Calu3 (cell line): ENCODE data around the gene DGCR8. TPM values are rescaled to one million over a fixed set of nuclear protein-coding genes. Genes with fewer than 3 reads are reported as not detected.

ENCODE experiments used
- BruUV-seq: library from RNA; stranded (reverse); fragments of 400-500 nt; replicated peaks from 2 replicates; lab custom pipeline; 2021; lab: Mats Ljungman, UMichigan
- CTCF ChIA-PET: fragments of 300-600 bp; sonication (Branson Sonifier 250); formaldehyde crosslinking; loops from one replicate; lab custom pipeline; 2022; ENCODE audit warnings: antibody characterized with exemption; lab: Charles Lee
- DNase-seq: peaks from one replicate; pipeline ENCODE4 v3.0.0; 2022
- H3K27ac Mint-ChIP-seq: one replicate; pipeline ENCODE4 v1.8.0; 2022; ENCODE audit warnings: mixed read lengths; ENCODE audit not compliant: unreplicated experiment
- H3K27me3 Mint-ChIP-seq: one replicate; pipeline ENCODE4 v1.8.0; 2022; ENCODE audit warnings: mixed read lengths; ENCODE audit not compliant: unreplicated experiment
- H3K36me3 Mint-ChIP-seq: one replicate; pipeline ENCODE4 v1.8.0; 2022; ENCODE audit warnings: mild to moderate bottlenecking, moderate library complexity, mixed read lengths; ENCODE audit not compliant: insufficient read depth, unreplicated experiment
- H3K4me1 Mint-ChIP-seq: one replicate; pipeline ENCODE4 v1.8.0; 2022; ENCODE audit warnings: mild to moderate bottlenecking, low read depth, mixed read lengths; ENCODE audit not compliant: unreplicated experiment
- H3K4me3 Mint-ChIP-seq: one replicate; pipeline ENCODE4 v1.8.0; 2022; ENCODE audit warnings: mild to moderate bottlenecking, low read depth, moderate library complexity, mixed read lengths; ENCODE audit not compliant: unreplicated experiment
- H3K9me3 Mint-ChIP-seq: one replicate; pipeline ENCODE4 v1.8.0; 2022; ENCODE audit warnings: low read depth, mixed read lengths; ENCODE audit not compliant: unreplicated experiment
- CTCF ChIP-seq: fragments of 200-600 bp; IDR thresholded peaks from one replicate; pipeline ENCODE4 v1.8.0; 2022; ENCODE audit warnings: antibody characterized with exemption; ENCODE audit not compliant: unreplicated experiment
- intact Hi-C: fragments of 100-400 bp; cut with micrococcal nuclease; formaldehyde crosslinking; loops from one replicate; pipeline ENCODE4 v1.10.0; 2022; ENCODE audit not compliant: unreplicated experiment
- total RNA-seq: library from RNA; stranded (reverse); gene quantifications from 2 replicates; pipeline ENCODE4 v1.2.3, GENCODE V29; 2022

DGCR8 gene
- total RNA-seq, 1 experiment from 2014 or later = 54.7 TPM

- Mint-ChIP-seq H3K36me3 (peaks cover 52% of the 10 kb centered on the region), H3K4me3 (peak overlapping the region; percentile 44), H3K27ac (no peak overlapping the region), H3K9me3 (no peaks in the 10 kb centered on the region), H3K27me3 (no peaks in the 10 kb centered on the region), H3K4me1 (peaks cover 7% of the 10 kb centered on the region)
- no TSS peak for BruUV-seq
- peak; percentile 44 for DNase-seq
- intact Hi-C loops = no loop called here
- CTCF ChIA-PET = no interaction called here
- TF ChIP-seq CTCF = no peak
Measured at GRCh38 chr22:20130319-20130718, 50.3 kb downstream of the DGCR8 start.

GRCh38 chr22:20130731-20131596 lies 50.9 kb downstream of the DGCR8 start:
- BruUV-seq = no TSS peak
- H3K9me3 Mint-ChIP-seq = no peaks in the 10 kb centered on the region
- H3K4me3 Mint-ChIP-seq = peak overlapping the region; percentile 44
- peak; percentile 80 for DNase-seq
- no peak overlapping the region for H3K27ac Mint-ChIP-seq
- H3K27me3 Mint-ChIP-seq = no peaks in the 10 kb centered on the region
- peaks cover 49% of the 10 kb centered on the region for H3K36me3 Mint-ChIP-seq
- CTCF ChIA-PET = no interaction called here
- intact Hi-C loops = no loop called here
- H3K4me1 Mint-ChIP-seq = peaks cover 7% of the 10 kb centered on the region
- TF ChIP-seq CTCF = no peak

GRCh38 chr22:20131597-20131858 lies 51.5 kb downstream of the DGCR8 start, which contains the start of gene ZDHHC8:
TSS of gene ZDHHC8 (plus strand) at chr22:20131804. CDS start at chr22:20131948, 144 bp downstream.
- Mint-ChIP-seq H3K36me3 (peaks cover 46% of the 10 kb centered on the region), H3K9me3 (no peaks in the 10 kb centered on the region), H3K27ac (no peak within 1 kb of the TSS), H3K4me3 (peak within 1 kb of the TSS; percentile 69), H3K4me1 (peaks cover 7% of the 10 kb centered on the region), H3K27me3 (no peaks in the 10 kb centered on the region)
- peak; percentile 24 for DNase-seq
- TF ChIP-seq CTCF = no peak
- CTCF ChIA-PET = no interaction called here
- BruUV-seq = no TSS peak
- intact Hi-C loops = no loop called here

- Mint-ChIP-seq H3K27ac (no peak overlapping the region), H3K4me3 (peak overlapping the region; percentile 69), H3K9me3 (no peaks in the 10 kb centered on the region), H3K27me3 (no peaks in the 10 kb centered on the region), H3K4me1 (peaks cover 7% of the 10 kb centered on the region), H3K36me3 (peaks cover 46% of the 10 kb centered on the region)
- DNase-seq = peak; percentile 24
- intact Hi-C loops = no loop called here
- no peak for TF ChIP-seq CTCF
- no TSS peak for BruUV-seq
- CTCF ChIA-PET = no interaction called here
Measured at GRCh38 chr22:20131859-20132685, 52.0 kb downstream of the DGCR8 start.
